H9 (cell line): Measurements from ENCODE around the gene TFEB. TPM values are rescaled to one million over a fixed set of nuclear protein-coding genes. Genes with fewer than 3 reads are reported as not detected.

Experiments
- DNase-seq: peaks from one replicate; pipeline ENCODE4 v3.0.0-alpha.2; 2017
- H2AFZ ChIP-seq: one replicate; pipeline ENCODE4 v1.6.1; 2013; ENCODE audit warnings: mild to moderate bottlenecking, low read length, control low read depth, moderate library complexity
- H2AK5ac ChIP-seq: 2 replicates; pipeline ENCODE4 v1.6.1; 2013; ENCODE audit warnings: low read length, control low read depth, mixed read lengths; ENCODE audit not compliant: insufficient read length
- H2BK120ac ChIP-seq: one replicate; pipeline ENCODE4 v1.6.1; 2013; ENCODE audit warnings: low read depth, mild to moderate bottlenecking, low read length, control low read depth, inconsistent platforms; ENCODE audit not compliant: poor library complexity, severe bottlenecking
- H2BK12ac ChIP-seq: 2 replicates; pipeline ENCODE4 v1.6.1; 2013; ENCODE audit warnings: low read length, control low read depth, mixed read lengths, low read depth; ENCODE audit not compliant: insufficient read length
- H2BK15ac ChIP-seq: 2 replicates; pipeline ENCODE4 v1.6.1; 2013; ENCODE audit warnings: low read depth, low read length, control low read depth
- H2BK20ac ChIP-seq: one replicate; pipeline ENCODE4 v1.6.1; 2013; ENCODE audit warnings: low read depth, mild to moderate bottlenecking, low read length, control low read depth, inconsistent platforms; ENCODE audit not compliant: poor library complexity, severe bottlenecking
- H2BK5ac ChIP-seq: 2 replicates; pipeline ENCODE4 v1.6.1; 2013; ENCODE audit warnings: low read length, control low read depth, mixed read lengths; ENCODE audit not compliant: insufficient read length
- H3K14ac ChIP-seq: 2 replicates; pipeline ENCODE4 v1.6.1; 2013; ENCODE audit warnings: low read length, control low read depth; ENCODE audit not compliant: insufficient read depth
- H3K18ac ChIP-seq: 2 replicates; pipeline ENCODE4 v1.6.1; 2013; ENCODE audit warnings: low read depth, mild to moderate bottlenecking, mixed read lengths, low read length, control low read depth; ENCODE audit not compliant: insufficient read length
- H3K23ac ChIP-seq: 2 replicates; pipeline ENCODE4 v1.6.1; 2013; ENCODE audit warnings: low read length, control low read depth, mixed read lengths, low read depth; ENCODE audit not compliant: insufficient read length
- H3K23me2 ChIP-seq: 2 replicates; pipeline ENCODE4 v1.6.1; 2013; ENCODE audit warnings: low read depth, mild to moderate bottlenecking, mixed read lengths, low read length, control low read depth; ENCODE audit not compliant: insufficient read length, poor library complexity, severe bottlenecking
- H3K27ac ChIP-seq: 2 replicates; pipeline ENCODE4 v1.5.1; 2013; ENCODE audit warnings: low read length, control low read depth, mixed read lengths, low read depth; ENCODE audit not compliant: insufficient read length
- H3K27me3 ChIP-seq: 2 replicates; pipeline ENCODE4 v1.6.1; 2013; ENCODE audit warnings: low read length, control low read depth, inconsistent platforms; ENCODE audit not compliant: insufficient read depth
- H3K4ac ChIP-seq: 2 replicates; pipeline ENCODE4 v1.6.1; 2013; ENCODE audit warnings: low read depth, mild to moderate bottlenecking, control low read depth, inconsistent platforms, low read length, moderate library complexity
- H3K4me1 ChIP-seq: 2 replicates; pipeline ENCODE4 v1.6.1; 2013; ENCODE audit warnings: low read length, control low read depth, inconsistent platforms; ENCODE audit not compliant: insufficient read depth
- H3K4me2 ChIP-seq: 2 replicates; pipeline ENCODE4 v1.6.1; 2013; ENCODE audit warnings: low read length, control low read depth, mixed read lengths; ENCODE audit not compliant: insufficient read length, insufficient read depth
- H3K56ac ChIP-seq: 2 replicates; pipeline ENCODE4 v1.6.1; 2013; ENCODE audit warnings: low read depth, mild to moderate bottlenecking, mixed read lengths, low read length, control low read depth; ENCODE audit not compliant: insufficient read length
- H3K79me1 ChIP-seq: 2 replicates; pipeline ENCODE4 v1.6.1; 2013; ENCODE audit warnings: low read depth, mild to moderate bottlenecking, moderate library complexity, low read length, control low read depth, inconsistent platforms; ENCODE audit not compliant: insufficient read depth, poor library complexity, severe bottlenecking
- H3K79me2 ChIP-seq: 2 replicates; pipeline ENCODE4 v1.6.1; 2013; ENCODE audit warnings: low read length, control low read depth, inconsistent platforms; ENCODE audit not compliant: insufficient read depth
- H3K9ac ChIP-seq: 2 replicates; pipeline ENCODE4 v1.6.1; 2013; ENCODE audit warnings: low read length, control low read depth, mixed read lengths; ENCODE audit not compliant: insufficient read length; ENCODE audit errors: extremely low read depth
- H3K9me3 ChIP-seq: one replicate; pipeline ENCODE4 v1.6.1; 2013; ENCODE audit warnings: low read depth, low read length, inconsistent platforms; ENCODE audit not compliant: control insufficient read depth
- H3T11ph ChIP-seq: one replicate; pipeline ENCODE4 v1.6.1; 2013; ENCODE audit warnings: mild to moderate bottlenecking, low read length, control low read depth, inconsistent platforms
- H4K20me1 ChIP-seq: one replicate; pipeline ENCODE4 v1.6.1; 2013; ENCODE audit not compliant: control insufficient read depth, insufficient read length, insufficient read depth
- H4K5ac ChIP-seq: 2 replicates; pipeline ENCODE4 v1.6.1; 2013; ENCODE audit warnings: low read depth, mild to moderate bottlenecking, mixed read lengths, low read length, control low read depth; ENCODE audit not compliant: insufficient read length
- H4K8ac ChIP-seq: replicated peaks from 2 replicates; pipeline ENCODE4 v1.6.1; 2013; ENCODE audit warnings: low read length, control low read depth, mixed read lengths, low read depth; ENCODE audit not compliant: insufficient read length
- H4K91ac ChIP-seq: 2 replicates; pipeline ENCODE4 v1.6.1; 2013; ENCODE audit warnings: low read depth, mild to moderate bottlenecking, moderate library complexity, mixed read lengths, low read length, control low read depth; ENCODE audit not compliant: insufficient read length
- H3K27ac Mint-ChIP-seq, 3 experiments: 2 replicates in 2 of 3; 3 replicates in 1 of 3; pipeline ENCODE4 v1.8.0; 2020 to 2021; ENCODE audit warnings: mixed read lengths in 3 of 3, mild to moderate bottlenecking in 1 of 3, moderate library complexity in 1 of 3
- H3K27me3 Mint-ChIP-seq: 2 replicates; pipeline ENCODE4 v1.8.0; 2021; ENCODE audit warnings: low read depth, mild to moderate bottlenecking, moderate library complexity, mixed read lengths
- H3K36me3 Mint-ChIP-seq, 3 experiments: 2 replicates in 2 of 3; 3 replicates in 1 of 3; pipeline ENCODE4 v1.8.0; 2020 to 2021; ENCODE audit warnings: low read depth in 3 of 3, mixed read lengths in 3 of 3; ENCODE audit not compliant: insufficient read depth in 1 of 3
- H3K4me1 Mint-ChIP-seq, 2 experiments: 2 replicates each; pipeline ENCODE4 v1.8.0; 2020; ENCODE audit warnings: mixed read lengths in 2 of 2
- H3K4me3 Mint-ChIP-seq, 2 experiments: 2 replicates in 1 of 2; 3 replicates in 1 of 2; pipeline ENCODE4 v1.8.0; 2020 to 2021; ENCODE audit warnings: mild to moderate bottlenecking in 2 of 2, mixed read lengths in 2 of 2, moderate library complexity in 1 of 2
- H3K9me3 Mint-ChIP-seq, 2 experiments: 2 replicates in 1 of 2; 3 replicates in 1 of 2; pipeline ENCODE4 v1.8.0; 2020; ENCODE audit warnings: mild to moderate bottlenecking in 2 of 2, mixed read lengths in 2 of 2, moderate library complexity in 1 of 2
- CTCF ChIP-seq: fragments of 200-600 bp; sonication (generic); conservative IDR thresholded peaks from 3 replicates; pipeline ENCODE4 v1.8.0; 2021; ENCODE audit warnings: antibody characterized with exemption, mild to moderate bottlenecking
- WGBS: extraction: QIAGEN DNeasy Blood & Tissue Kit; methylation state at CpG from one replicate; pipeline ENCODE4 v1.1.7; 2013; ENCODE audit warnings: missing lambda C conversion rate, low lambda C conversion rate, mixed read lengths; ENCODE audit not compliant: insufficient read length; ENCODE audit errors: extremely low coverage; 5-methylcytosine and 5-hydroxymethylcytosine counted together
- total RNA-seq: library from RNA; stranded (reverse); gene quantifications from 2 replicates; pipeline ENCODE4 v1.2.1, GENCODE V29; 2021

The TFEB gene
- total RNA-seq, 1 experiment from 2014 or later, result 1.2 TPM

GRCh38 chr6:41663568-41663967 is 71.8 kb downstream of the TFEB start:
- Histone ChIP-seq H2BK120ac (no peak overlapping the region), H4K8ac (no peak overlapping the region), H4K20me1 (no peaks in the 10 kb centered on the region), H3K4ac (no peak overlapping the region), H3K23ac (no peak overlapping the region), H3K23me2 (no peaks in the 10 kb centered on the region), H3K27me3 (no peaks in the 10 kb centered on the region), H2AFZ (no peak overlapping the region), H2BK20ac (no peak overlapping the region), H2AK5ac (no peak overlapping the region), H3K79me2 (no peaks in the 10 kb centered on the region), H4K91ac (no peak overlapping the region), H2BK15ac (no peak overlapping the region), H3K4me1 (no peaks in the 10 kb centered on the region), H3T11ph (no peak overlapping the region), H3K56ac (no peak overlapping the region), H3K9ac (no peak overlapping the region), H3K79me1 (no peaks in the 10 kb centered on the region), H3K18ac (no peak overlapping the region), H3K4me2 (no peak overlapping the region), H3K14ac (no peak overlapping the region), H4K5ac (no peak overlapping the region), H2BK12ac (no peak overlapping the region), H3K27ac (no peak overlapping the region), H2BK5ac (no peak overlapping the region), H3K9me3 (no peaks in the 10 kb centered on the region)
- no CpG with 5 or more reads among the region's 5 CpGs for WGBS
- no peak overlapping the region for H3K4me3 Mint-ChIP-seq
- H3K27ac Mint-ChIP-seq, result no peak overlapping the region; a peak in 1 of 7 replicates
- H3K27me3 Mint-ChIP-seq, result peaks cover 38% of the 10 kb centered on the region
- no peak for DNase-seq
- TF ChIP-seq CTCF, result no peak
- H3K4me1 Mint-ChIP-seq, result peaks cover 11 to 16% of the 10 kb centered on the region in 2 experiments
- H3K9me3 Mint-ChIP-seq, result no peaks in the 10 kb centered on the region
- H3K36me3 Mint-ChIP-seq, result no peaks in the 10 kb centered on the region
